Measurements from ENCODE around the gene GABPB1.

GABPB1 gene

DNA sequence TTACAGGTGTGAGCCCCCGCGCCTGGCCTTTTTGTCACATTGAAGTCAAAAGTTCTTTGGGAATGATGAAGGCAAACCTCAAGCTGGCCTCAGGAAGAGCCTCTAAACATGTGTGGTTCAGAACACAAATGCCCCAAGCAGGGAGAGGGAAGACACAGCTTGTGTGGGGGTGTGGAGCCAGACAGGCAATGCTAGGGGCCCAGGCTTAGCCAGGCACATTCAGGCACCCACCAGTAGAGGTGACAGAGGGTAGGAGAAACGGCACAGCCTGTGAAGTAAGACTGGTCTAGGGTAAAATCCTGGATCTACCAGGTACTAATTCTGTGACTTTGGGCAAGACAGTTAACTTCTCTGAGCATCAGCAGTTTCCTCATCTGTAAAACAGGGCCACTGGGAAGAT is 93.0 kb downstream of the GABPB1 start:
- no peak overlapping the region for H3K27ac ChIP-seq (ENCODE audit: low read depth, low read length)
- no peak overlapping the region for H3K9ac ChIP-seq (ENCODE audit: low read length)
- no peak overlapping the region for H3K4me3 ChIP-seq (ENCODE audit: low read length)
- H3K27me3 ChIP-seq (ENCODE audit: control insufficient read depth, insufficient read depth, low read length) = no peaks in the 10 kb centered on the region
- H3K4me1 ChIP-seq (ENCODE audit: control insufficient read depth, insufficient read depth, low read length) = no peaks in the 10 kb centered on the region
- H3K36me3 ChIP-seq (ENCODE audit: control insufficient read depth, insufficient read depth, low read length) = no peaks in the 10 kb centered on the region

- Histone ChIP-seq H3K27me3 (ENCODE audit: control insufficient read depth, insufficient read depth, low read length) (no peaks in the 10 kb centered on the region), H3K4me1 (ENCODE audit: control insufficient read depth, insufficient read depth, low read length) (no peaks in the 10 kb centered on the region), H3K27ac (ENCODE audit: low read depth, low read length) (no peak overlapping the region), H3K9ac (ENCODE audit: low read length) (no peak overlapping the region), H3K4me3 (ENCODE audit: low read length) (no peak overlapping the region), H3K36me3 (ENCODE audit: control insufficient read depth, insufficient read depth, low read length) (no peaks in the 10 kb centered on the region)
Measured at GRCh38 chr15:50260969-50261496, 94.0 kb downstream of the GABPB1 start.

GRCh38 chr15:50259276-50259675 is 95.7 kb downstream of the GABPB1 start:
- Histone ChIP-seq H3K27ac (ENCODE audit: low read depth, low read length) (no peak overlapping the region), H3K27me3 (ENCODE audit: control insufficient read depth, insufficient read depth, low read length) (no peaks in the 10 kb centered on the region), H3K9ac (ENCODE audit: low read length) (no peak overlapping the region), H3K36me3 (ENCODE audit: control insufficient read depth, insufficient read depth, low read length) (no peaks in the 10 kb centered on the region), H3K4me3 (ENCODE audit: low read length) (no peak overlapping the region), H3K4me1 (ENCODE audit: control insufficient read depth, insufficient read depth, low read length) (no peaks in the 10 kb centered on the region)

DNA sequence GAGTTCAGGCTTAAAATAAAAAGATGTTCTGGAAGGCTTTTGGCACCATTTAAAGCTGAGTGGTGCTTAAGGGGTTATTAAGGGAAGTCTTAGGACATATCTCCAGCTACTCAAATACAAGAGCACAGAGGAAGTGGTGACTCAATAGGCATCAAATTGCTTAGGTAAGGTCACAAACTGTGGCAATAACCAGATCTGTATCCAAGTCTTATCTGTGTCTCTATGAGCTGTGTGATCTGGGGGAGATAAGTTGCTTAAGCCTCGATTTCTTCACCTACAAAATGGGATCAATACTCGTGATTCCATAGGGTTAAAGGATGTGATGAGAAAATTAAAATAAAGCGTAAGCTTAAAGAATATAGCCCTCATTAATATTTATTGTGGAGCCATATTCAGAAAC is 97.1 kb downstream of the GABPB1 start:
- no peak overlapping the region for H3K27ac ChIP-seq (ENCODE audit: low read depth, low read length)
- H3K36me3 ChIP-seq (ENCODE audit: control insufficient read depth, insufficient read depth, low read length) = no peaks in the 10 kb centered on the region
- no peaks in the 10 kb centered on the region for H3K4me1 ChIP-seq (ENCODE audit: control insufficient read depth, insufficient read depth, low read length)
- H3K9ac ChIP-seq (ENCODE audit: low read length) = no peak overlapping the region
- no peaks in the 10 kb centered on the region for H3K27me3 ChIP-seq (ENCODE audit: control insufficient read depth, insufficient read depth, low read length)
- no peak overlapping the region for H3K4me3 ChIP-seq (ENCODE audit: low read length)

- no peak overlapping the region for H3K27ac ChIP-seq (ENCODE audit: low read depth, low read length)
- H3K27me3 ChIP-seq (ENCODE audit: control insufficient read depth, insufficient read depth, low read length) = no peaks in the 10 kb centered on the region
- H3K9ac ChIP-seq (ENCODE audit: low read length) = no peak overlapping the region
- H3K36me3 ChIP-seq (ENCODE audit: control insufficient read depth, insufficient read depth, low read length) = no peaks in the 10 kb centered on the region
- H3K4me3 ChIP-seq (ENCODE audit: low read length) = no peak overlapping the region
- no peaks in the 10 kb centered on the region for H3K4me1 ChIP-seq (ENCODE audit: control insufficient read depth, insufficient read depth, low read length)
Measured at GRCh38 chr15:50257332-50257731, 97.7 kb downstream of the GABPB1 start.

DNA sequence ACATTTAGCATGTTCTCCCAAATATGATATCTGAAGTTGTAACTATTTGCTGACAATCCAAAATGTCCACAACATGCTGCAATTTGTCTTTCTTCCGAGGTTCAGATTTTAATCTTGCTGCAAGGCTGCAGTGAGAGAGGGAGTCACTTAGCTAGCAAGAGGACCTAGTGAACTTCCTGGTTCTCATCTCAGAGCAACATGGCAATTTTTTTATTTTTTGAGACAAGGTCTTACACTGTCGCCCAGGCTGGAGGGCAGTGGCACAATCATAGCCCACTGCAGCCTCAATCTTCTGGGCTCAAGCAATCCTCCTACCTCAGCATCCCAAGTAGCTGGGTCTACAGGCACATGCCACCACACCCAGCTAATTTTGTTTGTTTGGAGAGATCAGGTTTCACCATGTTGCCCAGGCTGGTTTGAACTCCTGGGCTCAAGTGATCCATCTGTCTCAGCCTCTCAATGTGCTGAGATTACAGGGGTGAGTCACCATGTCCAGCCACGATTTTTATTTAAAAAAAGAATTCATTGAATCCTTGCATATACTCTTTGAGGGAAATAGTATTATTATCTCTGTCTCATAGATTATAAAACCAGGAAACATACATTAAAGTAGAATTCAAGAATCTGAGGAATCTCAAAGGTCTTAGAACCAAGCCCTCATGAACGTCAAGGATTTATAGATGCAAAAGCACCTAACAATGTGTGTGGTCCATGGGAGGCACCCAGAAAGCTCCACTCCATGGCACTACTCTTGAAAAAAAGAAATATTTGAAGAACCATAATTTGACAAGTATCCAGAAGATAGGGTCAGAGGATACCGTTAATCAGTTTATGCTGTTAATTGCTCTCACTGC is 98.6 kb downstream of the GABPB1 start:
- Histone ChIP-seq H3K9ac (ENCODE audit: low read length) (no peak overlapping the region), H3K36me3 (ENCODE audit: control insufficient read depth, insufficient read depth, low read length) (no peaks in the 10 kb centered on the region), H3K4me1 (ENCODE audit: control insufficient read depth, insufficient read depth, low read length) (no peaks in the 10 kb centered on the region), H3K4me3 (ENCODE audit: low read length) (no peak overlapping the region), H3K27me3 (ENCODE audit: control insufficient read depth, insufficient read depth, low read length) (no peaks in the 10 kb centered on the region), H3K27ac (ENCODE audit: low read depth, low read length) (no peak overlapping the region)

GRCh38 chr15:50252556-50252955 is 102.4 kb downstream of the GABPB1 start:
- Histone ChIP-seq H3K27ac (ENCODE audit: low read depth, low read length) (no peak overlapping the region), H3K36me3 (ENCODE audit: control insufficient read depth, insufficient read depth, low read length) (no peaks in the 10 kb centered on the region), H3K9ac (ENCODE audit: low read length) (no peak overlapping the region), H3K4me3 (ENCODE audit: low read length) (no peak overlapping the region), H3K4me1 (ENCODE audit: control insufficient read depth, insufficient read depth, low read length) (no peaks in the 10 kb centered on the region), H3K27me3 (ENCODE audit: control insufficient read depth, insufficient read depth, low read length) (no peaks in the 10 kb centered on the region)

- no peaks in the 10 kb centered on the region for H3K4me1 ChIP-seq (ENCODE audit: control insufficient read depth, insufficient read depth, low read length)
- H3K36me3 ChIP-seq (ENCODE audit: control insufficient read depth, insufficient read depth, low read length) = no peaks in the 10 kb centered on the region
- H3K27me3 ChIP-seq (ENCODE audit: control insufficient read depth, insufficient read depth, low read length) = no peaks in the 10 kb centered on the region
- H3K27ac ChIP-seq (ENCODE audit: low read depth, low read length) = no peak overlapping the region
- H3K4me3 ChIP-seq (ENCODE audit: low read length) = no peak overlapping the region
- no peak overlapping the region for H3K9ac ChIP-seq (ENCODE audit: low read length)
Measured at GRCh38 chr15:50251638-50252182, 103.3 kb downstream of the GABPB1 start.

- Histone ChIP-seq H3K4me3 (ENCODE audit: low read length) (no peak overlapping the region), H3K4me1 (ENCODE audit: control insufficient read depth, insufficient read depth, low read length) (no peaks in the 10 kb centered on the region), H3K27ac (ENCODE audit: low read depth, low read length) (no peak overlapping the region), H3K27me3 (ENCODE audit: control insufficient read depth, insufficient read depth, low read length) (no peaks in the 10 kb centered on the region), H3K9ac (ENCODE audit: low read length) (no peak overlapping the region), H3K36me3 (ENCODE audit: control insufficient read depth, insufficient read depth, low read length) (no peaks in the 10 kb centered on the region)
Measured at GRCh38 chr15:50250760-50251394, 104.1 kb downstream of the GABPB1 start.

DNA sequence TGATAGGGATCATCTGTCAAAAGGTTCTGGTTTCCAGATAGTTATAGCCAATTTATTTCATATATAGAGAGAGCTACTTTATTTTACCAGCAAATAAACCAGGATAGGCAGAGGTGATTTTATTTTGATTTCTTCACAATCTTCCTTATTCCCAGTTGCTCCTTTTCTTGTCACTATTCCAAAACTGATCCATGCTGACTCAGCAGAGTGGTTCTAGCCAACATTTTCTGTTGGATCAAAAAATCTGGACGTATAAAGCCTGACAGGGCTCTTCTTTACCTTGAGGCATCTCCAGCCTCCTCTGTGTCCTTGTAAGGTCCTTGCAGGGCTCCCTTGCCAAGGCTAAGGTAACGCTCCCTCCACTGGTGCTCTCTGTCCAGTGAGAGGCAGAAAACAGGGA is 105.3 kb downstream of the GABPB1 start:
- Histone ChIP-seq H3K4me1 (ENCODE audit: control insufficient read depth, insufficient read depth, low read length) (no peaks in the 10 kb centered on the region), H3K4me3 (ENCODE audit: low read length) (no peak overlapping the region), H3K27me3 (ENCODE audit: control insufficient read depth, insufficient read depth, low read length) (no peaks in the 10 kb centered on the region), H3K9ac (ENCODE audit: low read length) (no peak overlapping the region), H3K36me3 (ENCODE audit: control insufficient read depth, insufficient read depth, low read length) (no peaks in the 10 kb centered on the region), H3K27ac (ENCODE audit: low read depth, low read length) (no peak overlapping the region)

DNA sequence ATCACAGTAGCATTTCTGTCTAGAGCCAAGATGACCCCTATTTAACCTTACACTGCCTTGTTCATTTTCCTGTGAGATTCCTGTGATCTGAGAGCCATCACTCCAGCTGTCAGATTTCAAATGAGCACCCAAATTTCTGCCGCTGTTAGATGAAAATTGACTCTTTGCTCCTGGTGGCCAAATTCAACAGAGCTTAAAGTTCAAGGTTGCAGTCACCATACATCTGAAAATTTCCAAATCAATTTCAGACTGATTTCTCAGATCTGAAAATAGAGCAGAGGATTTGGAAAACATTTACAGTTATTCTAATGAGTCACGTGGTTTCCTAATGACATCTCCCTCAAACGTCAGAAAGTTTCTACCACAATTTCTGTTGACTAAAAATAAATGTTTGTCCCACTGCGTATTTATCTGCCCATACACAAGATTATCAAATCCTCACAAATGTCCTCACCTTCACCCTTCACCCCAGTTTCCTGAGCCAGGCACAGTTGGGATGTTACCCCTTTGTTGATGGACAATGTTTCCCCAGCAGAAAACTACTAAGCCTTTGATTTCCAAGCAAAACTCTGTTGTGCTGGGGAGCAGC is 105.9 kb downstream of the GABPB1 start:
- Histone ChIP-seq H3K4me1 (ENCODE audit: control insufficient read depth, insufficient read depth, low read length) (no peaks in the 10 kb centered on the region), H3K27me3 (ENCODE audit: control insufficient read depth, insufficient read depth, low read length) (no peaks in the 10 kb centered on the region), H3K9ac (ENCODE audit: low read length) (no peak overlapping the region), H3K36me3 (ENCODE audit: control insufficient read depth, insufficient read depth, low read length) (no peaks in the 10 kb centered on the region), H3K4me3 (ENCODE audit: low read length) (no peak overlapping the region), H3K27ac (ENCODE audit: low read depth, low read length) (no peak overlapping the region)

GRCh38 chr15:50247819-50248655 is 107.0 kb downstream of the GABPB1 start:
- H3K4me1 ChIP-seq (ENCODE audit: control insufficient read depth, insufficient read depth, low read length) = no peaks in the 10 kb centered on the region
- H3K4me3 ChIP-seq (ENCODE audit: low read length) = peak overlapping the region; percentile 6
- no peak overlapping the region for H3K27ac ChIP-seq (ENCODE audit: low read depth, low read length)
- H3K9ac ChIP-seq (ENCODE audit: low read length) = no peak overlapping the region
- H3K36me3 ChIP-seq (ENCODE audit: control insufficient read depth, insufficient read depth, low read length) = no peaks in the 10 kb centered on the region
- H3K27me3 ChIP-seq (ENCODE audit: control insufficient read depth, insufficient read depth, low read length) = no peaks in the 10 kb centered on the region
